IPS-NIHi7 (cell line): ENCODE results near the gene ADAMTSL1.

Experiments
- DNase-seq: peaks from one replicate; pipeline ENCODE4 v3.0.0; 2012; ENCODE audit warnings: mixed read lengths; ENCODE audit errors: extremely low spot score

Gene ADAMTSL1

GRCh38 chr9:18550286-18550685 lies 76.3 kb downstream of the ADAMTSL1 start:
- no peak for DNase-seq

GRCh38 chr9:18554244-18554643 lies 80.3 kb downstream of the ADAMTSL1 start:
- no peak for DNase-seq

GRCh38 chr9:18555105-18555883 lies 81.3 kb downstream of the ADAMTSL1 start:
- no peak for DNase-seq

DNA sequence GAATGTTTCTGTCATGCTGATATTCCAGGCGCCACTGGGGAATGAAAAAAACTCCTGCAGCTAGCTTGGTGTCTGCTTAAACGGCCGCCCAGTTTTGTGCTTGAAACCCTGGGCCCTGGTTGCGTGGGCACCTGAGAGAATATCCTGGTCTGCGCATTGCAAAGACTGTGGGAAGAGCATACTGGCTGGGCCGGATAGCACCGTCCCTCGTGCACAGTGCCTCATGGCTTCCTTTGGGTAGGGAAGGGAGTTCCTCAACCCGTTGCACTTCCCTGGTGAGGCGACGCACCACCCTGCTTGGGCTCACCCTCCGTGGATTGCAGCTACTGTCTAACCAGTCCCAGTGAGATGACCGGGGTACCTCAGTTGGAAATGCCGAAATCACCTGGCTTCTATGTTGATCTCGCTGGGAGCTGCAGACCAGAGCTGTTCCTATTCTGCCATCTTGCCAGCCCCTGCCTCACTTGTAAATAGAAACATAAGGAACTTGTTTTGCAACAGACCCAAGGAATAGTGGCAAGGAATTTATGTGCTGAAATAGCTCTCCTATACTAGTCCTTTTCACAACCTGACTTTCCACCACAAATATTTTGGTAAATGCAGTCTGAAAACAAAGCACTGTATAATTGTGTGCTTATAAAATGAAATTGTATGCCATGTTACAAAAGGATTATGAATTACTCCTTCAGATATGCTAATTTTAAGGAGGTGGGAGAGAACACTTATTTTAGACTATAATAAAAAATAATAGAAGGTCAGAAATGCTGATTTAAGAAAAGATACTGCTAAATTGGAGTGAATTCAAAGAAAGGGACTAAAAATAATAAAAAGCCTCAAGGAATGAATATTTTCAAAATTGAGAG lies 90.3 kb downstream of the ADAMTSL1 start:
- no peak for DNase-seq

DNA sequence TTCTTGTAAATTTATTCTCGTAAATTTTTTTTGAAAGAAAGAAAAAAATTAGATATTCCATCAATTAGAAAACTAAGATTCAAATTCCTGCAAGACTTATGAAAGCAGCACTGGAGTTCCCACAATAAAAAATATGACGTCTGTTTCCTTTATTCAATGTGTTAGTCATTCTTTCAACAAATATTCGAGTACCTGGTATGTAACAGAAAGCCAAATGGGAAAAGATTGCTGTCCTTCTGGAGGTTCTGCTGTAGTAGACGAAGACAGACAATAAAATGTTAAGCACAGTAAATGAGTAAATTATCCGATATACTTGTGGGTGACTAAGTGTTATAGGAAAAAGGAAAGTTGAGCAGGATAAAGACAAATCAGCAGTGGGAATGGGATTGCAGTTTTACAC lies 92.2 kb downstream of the ADAMTSL1 start:
- DNase-seq = no peak

GRCh38 chr9:18568973-18569372 lies 95.0 kb downstream of the ADAMTSL1 start:
- no peak for DNase-seq

DNA sequence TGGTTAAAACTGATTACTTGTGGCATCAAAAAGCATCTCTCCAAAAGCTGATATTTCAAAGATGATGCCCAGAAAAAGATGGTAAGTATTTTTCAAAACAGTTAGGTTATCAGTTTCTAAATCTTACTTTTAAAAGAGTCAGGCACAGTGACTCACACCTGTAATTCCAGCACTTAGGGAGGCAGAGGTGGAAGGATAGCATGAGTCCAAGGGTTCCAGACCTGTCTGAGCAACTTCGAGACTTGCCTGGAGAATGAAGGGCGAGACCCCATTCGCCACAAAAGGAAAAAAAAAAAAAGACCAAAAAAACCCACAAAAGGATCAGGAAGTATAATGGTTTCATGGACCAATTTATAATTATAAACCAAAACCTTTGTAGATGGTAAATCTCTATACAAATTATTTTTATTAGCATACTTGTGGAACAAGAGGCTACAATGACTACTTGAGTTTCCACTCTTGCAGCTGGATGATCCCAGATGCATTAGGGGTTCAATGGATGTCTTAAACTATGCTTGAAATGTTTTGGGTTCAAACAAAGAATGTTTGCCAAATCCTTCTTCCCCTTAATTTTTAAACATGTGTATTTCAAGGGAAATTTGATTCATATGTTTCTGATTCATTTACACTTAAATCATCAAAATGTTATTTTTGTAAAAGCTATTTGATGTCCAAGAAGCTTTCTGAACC lies 96.1 kb downstream of the ADAMTSL1 start:
- no peak for DNase-seq

DNA sequence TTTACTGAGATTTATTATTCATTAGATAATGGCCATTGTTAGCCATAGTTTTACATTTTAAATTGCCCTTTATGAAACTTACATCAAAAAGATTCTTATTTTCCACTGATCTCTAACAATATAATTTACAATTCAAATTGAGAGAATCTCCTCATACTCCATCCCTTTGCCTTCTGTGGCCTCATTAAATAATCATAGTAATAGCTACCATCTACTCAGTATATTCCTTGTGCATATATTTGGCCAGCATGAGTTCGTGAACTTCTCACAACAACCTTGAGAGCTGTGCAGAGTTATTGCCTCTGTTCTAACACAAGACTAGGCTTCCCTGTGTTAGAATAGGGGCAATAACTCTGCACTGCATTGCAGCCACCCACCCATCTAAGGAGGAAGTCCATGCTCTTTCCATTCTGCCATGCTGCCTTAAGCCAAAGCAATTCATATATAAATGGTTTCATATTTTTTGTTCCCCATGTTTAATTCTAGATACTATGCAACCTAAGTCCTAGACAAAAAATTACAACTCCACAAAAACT lies 99.1 kb downstream of the ADAMTSL1 start:
- DNase-seq = no peak

GRCh38 chr9:18575686-18576085 lies 101.7 kb downstream of the ADAMTSL1 start:
- DNase-seq = no peak

DNA sequence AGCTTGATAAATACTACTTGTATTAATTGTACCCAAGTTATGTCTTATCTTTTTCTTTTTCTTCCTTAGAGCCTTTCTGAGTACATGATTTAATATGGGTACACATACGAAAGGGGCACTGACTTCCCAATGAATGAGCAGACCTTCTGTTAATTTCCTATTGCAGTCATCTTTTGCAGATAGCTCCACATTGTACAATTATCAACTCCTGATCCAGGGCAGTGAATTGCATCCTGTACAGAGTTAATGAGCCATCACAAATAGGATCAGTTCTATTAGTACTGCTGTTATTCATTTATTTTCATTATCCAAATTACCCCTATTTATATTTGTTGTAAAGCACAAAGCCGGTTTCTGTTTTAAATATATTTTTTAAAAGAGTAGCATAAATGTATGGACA lies 105.6 kb downstream of the ADAMTSL1 start:
- no peak for DNase-seq

- DNase-seq = no peak
These were observed 106.2 kb downstream of the ADAMTSL1 start for GRCh38 chr9:18580151-18580550.

- no peak for DNase-seq
These were observed 112.0 kb downstream of the ADAMTSL1 start for GRCh38 chr9:18585996-18586395.

GRCh38 chr9:18588002-18588401 lies 114.0 kb downstream of the ADAMTSL1 start:
- DNase-seq = no peak

DNA sequence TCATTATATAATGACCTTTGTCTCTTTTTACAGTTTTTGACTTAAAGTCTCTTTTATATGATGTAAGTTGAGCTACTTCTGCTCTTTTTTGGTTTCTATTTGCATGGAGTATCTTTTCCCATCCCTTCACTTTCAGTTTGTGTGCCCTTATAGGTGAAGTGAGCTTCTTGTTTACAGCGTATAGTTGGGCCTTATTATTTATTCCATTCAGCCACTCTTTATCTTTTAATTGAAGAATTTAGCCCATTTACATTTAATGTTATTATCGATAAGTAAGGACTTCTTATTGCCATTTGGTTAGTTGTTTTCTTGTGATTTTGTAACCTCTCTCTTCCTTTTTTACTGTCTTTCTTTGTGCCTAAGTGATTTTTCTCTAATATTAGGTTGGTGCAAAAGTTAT lies 117.3 kb downstream of the ADAMTSL1 start:
- no peak for DNase-seq

DNA sequence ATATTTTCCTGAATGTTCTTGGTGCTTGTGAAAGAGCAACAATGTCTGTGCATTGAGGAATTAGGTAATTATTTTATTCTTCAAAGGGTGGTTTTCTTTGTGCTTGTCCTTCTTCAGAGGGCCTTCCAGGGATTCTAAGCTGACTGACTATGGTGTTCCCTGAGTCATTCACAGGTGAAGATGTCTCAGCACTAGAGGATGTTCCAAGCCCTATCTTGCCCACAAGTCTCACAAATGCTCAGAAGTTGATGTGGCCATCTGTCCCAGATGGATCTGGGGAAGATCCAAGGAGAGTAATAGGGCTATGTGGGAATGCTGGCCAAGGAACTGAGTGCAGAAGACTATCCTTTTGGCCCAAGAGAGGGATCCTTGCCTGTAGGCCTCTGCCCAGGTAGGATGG lies 120.9 kb downstream of the ADAMTSL1 start:
- DNase-seq = no peak

DNA sequence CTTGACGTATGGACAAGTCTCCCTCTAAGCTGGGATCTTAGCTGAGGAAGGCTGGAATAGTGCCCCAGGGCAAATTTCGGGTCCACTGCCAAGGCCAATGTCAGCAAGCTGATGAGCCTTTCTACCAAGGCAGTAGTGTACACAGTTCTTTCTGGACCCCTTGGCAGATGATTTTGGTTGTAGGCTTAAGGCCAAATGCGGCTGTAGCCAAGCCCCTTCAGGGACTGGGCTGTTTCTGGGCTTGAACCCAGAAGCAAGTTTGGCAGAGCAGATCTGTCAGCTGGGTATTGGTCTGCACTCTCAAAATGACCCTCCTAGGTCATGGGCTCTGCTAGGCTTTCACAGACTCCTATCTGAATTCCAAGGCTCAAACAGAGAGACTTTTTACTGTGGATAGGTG lies 121.6 kb downstream of the ADAMTSL1 start:
- DNase-seq = no peak

DNA sequence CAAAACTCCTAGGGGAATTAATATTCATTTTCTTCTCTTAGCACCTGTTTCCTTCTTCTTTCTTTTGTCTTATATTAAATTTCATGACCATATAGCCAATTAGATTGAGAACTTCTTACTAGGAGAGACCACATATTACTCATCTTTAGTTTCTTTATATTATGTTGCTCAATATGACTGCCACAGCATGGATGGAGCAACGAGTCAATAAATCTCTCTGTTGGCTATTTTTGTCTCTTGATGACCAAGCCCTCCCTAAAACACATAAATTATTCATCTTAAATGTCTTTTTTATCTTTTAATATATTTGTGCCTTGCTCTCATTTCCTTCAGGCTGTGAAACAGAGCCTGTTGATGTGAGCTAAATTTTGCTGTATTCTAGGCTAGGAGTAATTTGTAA lies 123.0 kb downstream of the ADAMTSL1 start:
- no peak for DNase-seq

- DNase-seq = no peak
These were observed 125.0 kb downstream of the ADAMTSL1 start for GRCh38 chr9:18598969-18599368.

DNA sequence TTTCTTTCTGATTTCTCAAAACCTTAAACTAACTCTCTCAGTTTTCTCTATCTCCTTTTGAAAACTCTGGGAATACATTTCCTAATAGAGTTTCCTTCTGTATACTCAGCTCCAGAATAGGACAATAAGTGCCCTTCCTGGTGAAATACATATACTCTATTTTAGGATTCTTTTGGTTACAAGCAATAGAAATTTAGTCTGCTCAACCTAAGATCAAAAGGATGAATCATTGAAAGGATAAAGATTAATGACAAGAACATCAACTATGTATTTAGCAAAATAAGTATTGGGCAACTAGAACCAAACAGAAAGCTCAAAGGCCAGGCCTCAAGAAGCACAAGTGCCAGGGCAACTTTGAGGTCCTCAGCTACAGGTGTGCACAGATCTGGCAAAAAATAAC lies 127.1 kb downstream of the ADAMTSL1 start:
- DNase-seq = no peak

- DNase-seq = no peak
These were observed 128.0 kb downstream of the ADAMTSL1 start for GRCh38 chr9:18601956-18602355.

GRCh38 chr9:18604767-18605730 lies 131.1 kb downstream of the ADAMTSL1 start:
- DNase-seq = no peak
